A549 (cell line): ENCODE data around the gene ARID5A.

ENCODE experiments used
- CTCF ChIP-seq: fragments of >200 bp; sonication (Bioruptor Twin); formaldehyde crosslinking; IDR thresholded peaks from 3 replicates; pipeline ENCODE4 v1.5.1; 2016
- EP300 ChIP-seq, 2 experiments: fragments of >200 bp; sonication (Bioruptor Twin); formaldehyde crosslinking; IDR thresholded peaks; 2 replicates in 1 of 2; 3 replicates in 1 of 2; pipeline ENCODE4 v1.6.1; 2016 to 2017
- HES2 ChIP-seq: fragments of >200 bp; sonication (Bioruptor Twin); formaldehyde crosslinking; IDR thresholded peaks from 2 replicates; pipeline ENCODE4 v1.6.1; 2016
- HOXB13 ChIP-seq: fragments of 250-450 bp; sonication (Bioruptor Pico); IDR thresholded peaks from 2 replicates; pipeline ENCODE4 v1.5.0; 2020; ENCODE audit warnings: low read depth, mild to moderate bottlenecking, moderate library complexity
- POLR2A ChIP-seq: IDR thresholded peaks from 2 replicates; pipeline ENCODE4 v1.6.1; 2012; ENCODE audit warnings: mild to moderate bottlenecking, low read length
- RFX5 ChIP-seq: fragments of 450-650 bp; IDR thresholded peaks from 2 replicates; pipeline ENCODE4 v1.7.1; 2014; ENCODE audit warnings: antibody characterized with exemption, mild to moderate bottlenecking, moderate library complexity

GRCh38 chr2:96552315-96553175 lies 16.0 kb downstream of the ARID5A start:
- TF ChIP-seq CTCF: no peak
- TF ChIP-seq EP300 (IDR thresholded peaks at IDR 0.05): no peak
- no peak for TF ChIP-seq RFX5
- TF ChIP-seq HOXB13 (CRISPR knock-in tag): no peak
- no peak for TF ChIP-seq POLR2A
- no peak for TF ChIP-seq HES2
